Germinal center (tissue), 1 donor: ENCODE data around the gene CATSPERD.
"Not testable (repeated sequence)": the region's sequence is repeated elsewhere in the genome, so short reads cannot be mapped to it uniquely, and the experiment has no call there.

Experiments used
- DNase-seq: peaks from one replicate; pipeline ENCODE4 v3.0.0; 2012; ENCODE audit warnings: mixed read lengths, low spot score

The CATSPERD gene

GRCh38 chr19:5727453-5728050 is 7.1 kb downstream of the CATSPERD start:
- no peak for DNase-seq

GRCh38 chr19:5733172-5733571 is 12.7 kb downstream of the CATSPERD start:
- DNase-seq = not testable (repeated sequence)

DNA sequence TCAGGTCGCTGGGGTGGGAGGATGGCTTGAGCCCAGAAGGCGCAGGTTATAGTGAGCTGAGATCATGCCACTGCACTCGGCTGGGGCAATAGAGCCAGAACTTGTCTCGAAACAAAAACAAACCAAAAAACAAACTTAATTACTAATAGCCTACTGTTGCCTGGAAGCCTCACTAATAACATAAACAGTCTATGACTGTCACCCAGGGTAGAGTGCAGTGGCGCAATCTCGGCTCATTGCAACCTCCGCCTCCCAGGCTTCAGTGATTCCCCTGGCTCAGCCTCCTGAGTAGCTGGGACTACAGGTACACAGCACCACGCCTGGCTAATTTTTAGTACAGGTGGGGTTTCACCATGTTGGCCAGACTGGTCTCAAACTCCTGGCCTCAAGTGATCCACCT is 18.0 kb downstream of the CATSPERD start:
- no peak for DNase-seq

GRCh38 chr19:5742051-5742450 is 21.6 kb downstream of the CATSPERD start:
- no peak for DNase-seq

GRCh38 chr19:5743630-5744029 is 23.2 kb downstream of the CATSPERD start:
- no peak for DNase-seq

DNA sequence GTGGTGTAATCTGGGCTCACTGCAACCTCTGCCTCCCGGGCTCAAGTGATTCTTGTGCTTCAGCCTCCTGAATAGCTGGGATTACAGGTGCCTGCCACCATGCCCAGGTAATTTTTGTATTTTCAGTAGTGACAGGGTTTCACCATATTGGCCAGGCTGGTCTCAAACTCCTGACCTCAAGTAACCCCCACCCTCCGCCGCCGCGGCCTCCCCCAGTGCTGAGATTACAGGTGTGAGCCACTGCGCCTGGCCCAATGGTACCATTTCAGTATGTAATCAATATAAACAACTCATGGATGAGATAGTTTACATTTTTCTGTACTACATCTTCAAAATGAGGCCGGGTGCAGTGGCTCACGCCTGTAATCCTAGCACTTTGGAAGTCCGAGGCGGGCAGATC is 24.6 kb downstream of the CATSPERD start:
- not testable (repeated sequence) for DNase-seq

- DNase-seq = not testable (repeated sequence)
These were observed 28.5 kb downstream of the CATSPERD start for GRCh38 chr19:5748920-5749319.

GRCh38 chr19:5749505-5749904 is 29.1 kb downstream of the CATSPERD start:
- DNase-seq = no peak

- DNase-seq = no peak
These were observed 31.3 kb downstream of the CATSPERD start for GRCh38 chr19:5751709-5752108.

- DNase-seq = no peak
These were observed 33.3 kb downstream of the CATSPERD start for GRCh38 chr19:5753743-5754142.

DNA sequence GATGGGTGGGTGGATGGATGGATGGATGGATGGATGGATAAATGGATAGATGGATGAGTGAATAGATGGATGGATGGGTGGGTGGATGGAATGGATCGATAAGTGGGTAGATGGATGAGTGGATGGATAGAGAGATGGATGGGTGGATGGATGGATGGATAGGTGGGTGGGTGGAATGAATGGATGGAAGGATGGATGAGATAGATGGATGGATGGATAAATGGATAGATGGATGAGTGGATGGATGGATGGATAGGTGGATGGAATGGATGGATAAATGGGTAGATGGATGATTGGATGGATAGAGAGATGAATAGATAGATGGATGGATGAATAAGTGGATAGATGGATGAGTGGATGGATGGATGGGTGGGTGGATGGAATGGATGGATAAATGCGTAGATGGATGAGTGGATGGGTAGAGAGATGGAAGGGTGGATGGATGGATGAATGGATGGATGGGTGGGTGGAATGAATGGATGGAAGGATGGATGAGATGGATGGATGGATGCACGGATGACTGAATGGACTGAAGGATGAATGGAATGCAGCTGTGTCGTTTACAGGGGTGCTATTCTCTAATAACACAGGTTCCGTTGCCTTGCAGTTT is 42.3 kb downstream of the CATSPERD start:
- no peak for DNase-seq

- DNase-seq = no peak
These were observed 44.8 kb downstream of the CATSPERD start for GRCh38 chr19:5765220-5765619.

- DNase-seq = no peak
These were observed 47.5 kb downstream of the CATSPERD start for GRCh38 chr19:5767949-5768348.

DNA sequence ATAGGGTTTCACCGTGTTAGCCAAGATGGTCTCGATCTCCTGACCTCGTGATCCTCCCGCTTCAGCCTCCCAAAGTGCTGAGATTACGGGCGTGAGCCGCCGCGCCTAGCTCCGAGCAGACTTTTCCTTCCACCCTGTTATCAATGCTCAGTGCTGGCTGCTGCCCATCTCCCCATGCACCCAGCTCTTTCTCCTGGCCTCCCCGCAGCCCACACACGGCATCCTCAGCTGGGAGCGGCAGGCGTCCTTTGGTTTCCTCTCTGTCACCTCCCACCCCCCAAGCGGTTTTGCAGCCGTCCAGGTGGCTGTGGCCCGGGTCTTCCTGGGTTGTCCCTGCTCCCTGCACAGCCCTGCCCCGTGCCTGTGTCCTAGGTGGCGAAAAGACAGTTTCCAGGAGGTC is 52.0 kb downstream of the CATSPERD start:
- DNase-seq = no peak

DNA sequence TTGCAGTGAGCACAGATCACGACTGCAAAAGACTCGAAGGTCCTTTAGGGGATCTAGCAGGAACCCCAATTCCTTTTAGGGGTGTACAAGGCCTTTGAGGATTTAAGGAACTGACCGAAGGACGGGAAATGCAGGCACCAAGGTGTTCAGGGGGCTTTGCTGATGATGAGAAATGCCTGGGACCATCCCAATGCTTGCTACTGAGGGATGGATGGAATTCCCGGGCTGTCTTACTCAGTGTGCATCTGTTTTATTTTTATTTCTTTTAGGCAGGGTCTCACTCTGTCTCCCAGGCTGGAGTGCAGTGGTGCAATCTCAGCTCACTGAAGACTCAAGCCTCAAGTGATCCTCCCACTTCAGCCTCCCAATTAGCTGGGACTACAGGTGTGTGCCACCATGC is 52.8 kb downstream of the CATSPERD start:
- no peak for DNase-seq

GRCh38 chr19:5774921-5775320 is 54.5 kb downstream of the CATSPERD start:
- DNase-seq = no peak

DNA sequence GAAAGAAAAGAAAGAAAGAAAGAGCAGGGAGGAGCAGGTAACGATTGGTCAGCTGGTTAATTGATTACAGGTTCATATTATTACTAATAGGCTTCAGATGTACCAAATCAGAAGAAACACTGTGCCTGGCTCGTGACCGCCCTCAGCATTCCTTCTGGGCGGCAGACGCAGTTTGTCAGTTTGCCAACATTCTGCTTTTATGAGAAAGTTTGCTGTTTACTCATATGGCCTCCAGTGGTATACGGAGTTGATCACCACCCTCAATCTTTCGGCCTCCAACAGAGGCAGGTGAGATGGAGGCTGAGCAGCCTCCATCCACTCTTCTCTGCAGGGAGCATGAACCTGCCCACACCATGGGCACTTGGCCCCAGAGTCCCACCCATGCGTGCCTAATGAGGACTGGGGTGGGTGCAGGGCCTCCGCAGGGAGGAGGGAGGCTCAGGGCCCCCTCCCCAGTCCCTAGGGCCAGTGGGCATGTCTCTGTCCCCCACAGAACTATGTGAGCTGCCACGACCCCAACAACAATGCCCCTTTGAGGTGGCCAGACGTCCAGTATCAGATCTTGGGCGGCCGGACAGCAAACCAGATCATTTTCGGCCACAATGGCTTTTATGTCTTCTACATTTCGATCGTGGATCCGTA is 55.4 kb downstream of the CATSPERD start:
- DNase-seq = no peak

DNA sequence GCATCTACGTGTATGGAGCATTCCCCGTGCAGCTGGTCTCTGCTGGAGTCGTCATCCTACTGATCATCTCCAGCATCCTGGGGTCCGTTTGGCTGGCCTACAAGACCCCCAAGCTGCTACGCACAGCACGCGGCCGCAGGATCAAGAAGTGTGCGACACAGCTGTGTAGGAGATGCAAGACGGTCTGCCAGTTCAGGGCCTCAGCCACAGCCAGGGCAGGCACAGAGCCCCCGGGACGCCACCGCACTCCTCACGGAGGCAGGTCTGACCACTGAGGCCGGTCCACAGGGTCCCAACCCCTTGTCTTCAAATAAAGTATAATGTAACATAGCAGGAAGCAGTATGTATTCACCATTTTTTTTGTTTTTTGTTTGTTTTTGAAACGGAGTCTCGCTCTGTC is 58.0 kb downstream of the CATSPERD start:
- DNase-seq = no peak

GRCh38 chr19:5780916-5781315 is 60.5 kb downstream of the CATSPERD start:
- not testable (repeated sequence) for DNase-seq

DNA sequence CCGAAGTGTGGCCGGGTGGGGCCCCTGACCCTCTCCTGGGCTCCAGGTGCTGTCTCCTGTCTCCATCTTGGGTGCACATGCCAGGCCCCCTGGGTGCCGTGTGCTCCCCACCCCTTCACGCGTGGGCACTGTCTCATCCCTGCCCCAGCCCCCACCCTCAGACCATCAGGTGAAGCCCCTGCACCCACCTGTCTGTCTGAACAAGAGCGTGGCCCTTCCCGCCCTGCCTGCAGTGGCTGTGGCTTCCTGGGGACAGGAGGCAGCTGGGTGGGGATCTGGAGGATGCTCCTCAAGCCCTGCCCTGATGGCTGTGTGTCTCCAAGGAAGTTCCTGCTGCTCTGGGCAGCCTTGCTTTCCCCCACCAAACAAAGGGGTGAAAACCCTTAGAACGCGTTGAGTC is 61.9 kb downstream of the CATSPERD start:
- DNase-seq = no peak

DNA sequence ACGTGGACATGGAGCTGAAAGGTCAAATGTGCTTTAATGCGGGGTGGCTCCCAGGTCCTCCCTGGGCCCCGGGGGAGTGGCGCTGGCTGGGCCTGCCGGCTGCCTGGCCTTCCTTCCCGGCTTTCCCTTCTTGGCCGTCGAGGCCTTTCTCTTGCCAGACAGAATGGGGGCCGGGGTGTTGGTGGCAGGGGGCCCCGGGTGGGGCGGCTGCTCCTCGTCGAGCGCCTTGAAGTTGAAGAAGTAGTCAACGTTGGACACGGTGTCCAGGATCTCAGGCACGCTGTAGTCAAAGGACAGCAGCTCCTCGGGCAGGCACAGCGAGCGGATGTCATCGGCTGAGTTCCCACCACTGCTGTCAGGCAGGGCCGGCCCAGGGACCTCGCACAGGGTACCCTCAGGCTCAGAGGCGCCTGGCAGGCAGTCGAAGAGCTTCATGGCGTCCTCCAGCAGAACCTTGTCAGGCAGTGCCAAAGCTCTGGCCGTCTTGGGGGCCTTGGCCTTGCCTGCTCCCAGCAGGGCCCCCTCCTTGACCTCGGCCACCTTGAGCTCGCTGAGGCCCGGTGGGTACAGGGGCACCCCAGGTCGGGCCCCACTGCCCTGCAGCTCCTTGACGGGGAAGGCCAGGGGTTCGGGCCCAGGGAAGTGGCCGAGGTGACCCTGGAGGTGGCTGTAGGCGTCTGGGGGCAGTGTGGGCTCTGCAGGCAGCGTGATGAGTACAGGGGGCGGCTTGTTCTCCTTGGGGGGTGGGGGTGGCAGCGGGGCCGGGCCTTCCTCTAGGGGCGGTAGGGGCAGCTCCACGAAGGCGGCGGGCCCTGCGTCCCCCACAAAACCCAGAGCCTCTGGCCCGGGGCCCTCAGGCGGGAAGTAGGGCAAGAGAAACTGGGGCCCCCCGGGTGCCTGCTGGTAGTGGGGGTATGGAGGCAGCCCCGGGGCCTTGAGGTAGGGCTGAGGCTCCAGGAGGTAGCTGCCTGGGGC is 62.8 kb downstream of the CATSPERD start:
- DNase-seq = no peak

- no peak for DNase-seq
These were observed 64.2 kb downstream of the CATSPERD start, which contains the start of gene PRR22 for GRCh38 chr19:5784581-5785147. Gene PRR22 (minus strand): TSS chr19:5784746. CDS start chr19:5784660, 86 bp downstream.
